Subcutaneous abdominal adipose tissue (tissue), 5 donors: ENCODE results near the gene DMD.
"Not testable (repeated sequence)": the region's sequence is repeated elsewhere in the genome, so short reads cannot be mapped to it uniquely, and the experiment has no call there.

Experiments used
- H3K27ac ChIP-seq: one replicate; pipeline ENCODE4 v1.7.0; 2013; ENCODE audit warnings: low read depth, mild to moderate bottlenecking, inconsistent platforms, low read length, moderate library complexity
- H3K27me3 ChIP-seq, 5 donors: one replicate each; pipeline ENCODE4 v1.7.0; 2013; ENCODE audit warnings: low read length in 5 of 5, inconsistent platforms in 1 of 5; ENCODE audit not compliant: control insufficient read depth in 5 of 5, insufficient read depth in 4 of 5
- H3K36me3 ChIP-seq, 5 donors: one replicate each; pipeline ENCODE4 v1.7.0; 2013; ENCODE audit warnings: low read length in 5 of 5; ENCODE audit not compliant: control insufficient read depth in 5 of 5, insufficient read depth in 5 of 5
- H3K4me1 ChIP-seq, 5 donors: one replicate each; pipeline ENCODE4 v1.7.0; 2013; ENCODE audit warnings: low read length in 5 of 5, mild to moderate bottlenecking in 3 of 5, moderate library complexity in 1 of 5; ENCODE audit not compliant: control insufficient read depth in 5 of 5, insufficient read depth in 5 of 5
- H3K4me3 ChIP-seq, 5 donors: one replicate each; pipeline ENCODE4 v1.7.0; 2013; ENCODE audit warnings: low read length in 5 of 5, low read depth in 1 of 5
- H3K9ac ChIP-seq, 5 donors: one replicate each; pipeline ENCODE4 v1.7.0; 2013; ENCODE audit warnings: low read length in 5 of 5, mild to moderate bottlenecking in 4 of 5, moderate library complexity in 3 of 5
- H3K9me3 ChIP-seq, 5 donors: one replicate each; pipeline ENCODE4 v1.7.0; 2013; ENCODE audit warnings: low read length in 5 of 5; ENCODE audit not compliant: control insufficient read depth in 5 of 5
- donor health status: healthy.
- donor health status: healthy.
- donor health status: healthy.
- donor health status: healthy.
- donor health status: healthy.

Gene DMD

DNA sequence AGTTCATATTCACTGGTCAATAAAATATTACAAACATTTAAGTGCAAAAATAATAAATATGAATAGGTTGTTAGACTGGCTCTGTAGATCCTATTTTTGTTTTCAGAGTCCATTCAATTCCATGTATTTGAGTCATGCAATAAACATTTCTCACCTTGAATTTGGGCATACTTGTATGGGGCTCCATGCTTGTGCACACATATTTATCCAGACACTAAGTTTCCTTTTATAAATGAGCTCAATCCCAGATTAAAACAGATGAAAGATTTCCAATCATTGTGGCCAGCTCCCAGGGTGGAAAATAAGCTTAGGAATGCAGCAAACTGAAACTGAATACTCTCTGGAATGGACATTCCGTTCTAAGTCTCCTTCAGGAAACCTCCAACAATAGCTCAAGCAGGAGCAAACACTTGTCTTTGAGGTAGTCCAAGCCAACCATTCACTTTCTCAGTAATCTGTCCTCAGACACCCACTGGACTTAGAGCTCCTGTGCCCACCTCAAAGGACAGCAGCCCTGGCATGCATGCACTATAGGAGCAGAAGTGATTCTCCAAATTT is 16.4 kb downstream of the DMD start:
- Histone ChIP-seq H3K4me3 (peak overlapping the region in 2 of 5 donors; percentile 20 to 36), H3K27me3 (no peaks in the 10 kb centered on the region), H3K36me3 (no peaks in the 10 kb centered on the region), H3K9ac (no peak overlapping the region), H3K27ac (peak overlapping the region; percentile 11), H3K4me1 (peaks cover 0 to 6% (median 0%) of the 10 kb centered on the region in 5 donors), H3K9me3 (peaks cover 0 to 4% (median 0%) of the 10 kb centered on the region in 5 donors)

DNA sequence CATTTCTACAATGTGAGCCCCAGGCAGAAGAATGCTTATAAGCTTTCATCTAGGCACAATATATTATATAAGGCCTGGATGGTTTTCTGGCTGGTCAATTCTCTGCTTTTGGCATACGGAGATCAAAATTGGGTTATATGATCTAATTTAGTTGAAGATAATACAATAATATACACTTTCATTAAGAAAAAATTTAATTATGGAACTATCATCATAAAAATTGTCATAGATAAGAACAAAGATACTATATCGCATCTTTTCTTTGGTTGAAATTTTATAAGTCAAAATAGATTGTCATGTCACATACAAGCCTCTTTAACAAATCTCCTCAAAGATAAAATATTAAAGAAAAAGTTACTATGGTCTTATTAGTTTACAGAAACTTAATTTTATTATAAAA is 17.1 kb downstream of the DMD start:
- Histone ChIP-seq H3K27me3 (no peaks in the 10 kb centered on the region), H3K36me3 (no peaks in the 10 kb centered on the region), H3K4me3 (no peak overlapping the region), H3K9ac (no peak overlapping the region), H3K4me1 (peaks cover 0 to 6% (median 0%) of the 10 kb centered on the region in 5 donors), H3K27ac (no peak overlapping the region), H3K9me3 (peaks cover 0 to 4% (median 0%) of the 10 kb centered on the region in 5 donors)

DNA sequence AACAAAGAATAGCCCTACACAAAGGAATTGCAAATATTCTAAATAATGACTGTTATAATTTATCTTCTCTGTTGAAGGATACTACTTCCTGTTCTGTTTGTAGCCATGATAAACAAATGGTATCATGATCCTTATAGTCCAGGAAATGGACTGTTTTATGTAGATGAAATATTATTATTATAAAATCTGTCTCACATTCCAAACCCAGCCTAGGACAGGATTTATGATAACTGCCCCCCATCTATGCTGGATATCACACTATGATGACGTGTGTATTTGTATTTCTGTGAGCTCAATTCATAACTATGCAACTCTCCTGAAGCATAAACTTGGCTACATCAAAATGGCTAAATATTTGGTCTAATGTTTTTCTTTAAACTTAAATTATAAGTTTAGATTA is 21.3 kb downstream of the DMD start:
- H3K4me1 ChIP-seq = peaks cover 0 to 5% (median 0%) of the 10 kb centered on the region in 5 donors
- H3K27me3 ChIP-seq = no peaks in the 10 kb centered on the region
- no peaks in the 10 kb centered on the region for H3K9me3 ChIP-seq
- no peak overlapping the region for H3K9ac ChIP-seq
- H3K36me3 ChIP-seq = no peaks in the 10 kb centered on the region
- no peak overlapping the region for H3K4me3 ChIP-seq
- no peak overlapping the region for H3K27ac ChIP-seq

DNA sequence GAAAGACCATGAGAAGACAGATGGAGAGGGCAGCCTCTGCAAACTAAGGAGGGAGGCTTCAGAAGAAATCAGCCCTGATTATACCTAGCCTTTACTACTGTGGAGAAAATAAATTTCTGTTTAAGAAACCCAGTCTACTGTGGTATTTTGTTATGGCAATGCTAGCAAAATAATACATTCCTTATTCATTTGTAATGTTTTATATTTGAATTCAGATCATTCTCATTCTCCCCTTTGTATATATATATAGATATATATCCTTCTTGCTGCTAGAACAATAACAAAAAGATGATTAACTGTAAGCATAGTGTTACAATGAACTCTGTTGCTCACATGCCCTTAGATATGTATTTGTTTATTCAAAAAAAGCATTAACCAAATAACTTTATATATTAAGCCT is 22.5 kb downstream of the DMD start:
- H3K9ac ChIP-seq = no peak overlapping the region
- H3K36me3 ChIP-seq = no peaks in the 10 kb centered on the region
- H3K27ac ChIP-seq = no peak overlapping the region
- H3K4me1 ChIP-seq = peaks cover 0 to 2% (median 0%) of the 10 kb centered on the region in 5 donors
- no peaks in the 10 kb centered on the region for H3K27me3 ChIP-seq
- H3K4me3 ChIP-seq = no peak overlapping the region
- H3K9me3 ChIP-seq = no peaks in the 10 kb centered on the region

DNA sequence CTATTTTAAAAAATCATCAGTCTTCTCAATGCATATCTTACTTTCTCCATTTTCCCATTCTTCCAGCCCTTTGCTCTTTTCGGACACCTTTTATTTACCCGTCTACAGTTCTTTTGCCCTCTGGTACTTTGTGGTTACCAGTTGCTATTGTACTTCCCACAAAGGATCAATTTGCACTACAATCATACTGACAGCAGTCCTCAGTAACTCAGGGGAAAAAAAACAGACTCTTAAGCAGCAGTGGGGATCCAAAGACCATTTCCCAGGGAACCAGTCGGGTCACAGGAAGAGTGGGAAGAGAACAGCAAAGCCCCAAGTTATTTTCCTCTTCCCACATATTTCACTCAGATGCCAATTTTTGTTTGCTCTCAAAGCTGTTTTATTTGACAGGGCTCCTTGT is 23.1 kb downstream of the DMD start:
- H3K27ac ChIP-seq = no peak overlapping the region
- no peaks in the 10 kb centered on the region for H3K36me3 ChIP-seq
- peaks cover 0 to 4% (median 0%) of the 10 kb centered on the region in 5 donors for H3K4me1 ChIP-seq
- H3K4me3 ChIP-seq = no peak overlapping the region
- no peaks in the 10 kb centered on the region for H3K27me3 ChIP-seq
- no peaks in the 10 kb centered on the region for H3K9me3 ChIP-seq
- no peak overlapping the region for H3K9ac ChIP-seq

DNA sequence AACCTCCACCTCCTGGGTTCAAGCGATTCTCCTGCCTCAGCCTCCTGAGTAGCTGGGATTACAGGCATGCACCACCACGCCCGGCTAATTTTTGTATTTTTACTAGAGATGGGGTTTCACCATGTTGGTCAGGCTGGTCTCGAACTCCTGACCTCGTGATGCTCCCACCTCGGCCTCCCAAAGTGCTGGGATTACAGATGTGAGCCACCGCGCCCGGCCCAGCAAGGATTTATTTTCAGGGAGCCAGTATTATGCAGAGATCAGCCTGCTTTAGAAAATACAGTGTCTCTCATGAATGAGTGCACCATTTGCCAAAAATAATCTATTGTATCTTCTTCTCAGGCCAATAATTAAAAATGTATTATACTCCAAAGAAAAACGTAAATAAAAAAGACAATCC is 26.5 kb downstream of the DMD start:
- not testable (repeated sequence) for H3K27me3 ChIP-seq, H3K4me1 ChIP-seq, H3K4me3 ChIP-seq, H3K9ac ChIP-seq, H3K27ac ChIP-seq, H3K9me3 ChIP-seq, H3K36me3 ChIP-seq

DNA sequence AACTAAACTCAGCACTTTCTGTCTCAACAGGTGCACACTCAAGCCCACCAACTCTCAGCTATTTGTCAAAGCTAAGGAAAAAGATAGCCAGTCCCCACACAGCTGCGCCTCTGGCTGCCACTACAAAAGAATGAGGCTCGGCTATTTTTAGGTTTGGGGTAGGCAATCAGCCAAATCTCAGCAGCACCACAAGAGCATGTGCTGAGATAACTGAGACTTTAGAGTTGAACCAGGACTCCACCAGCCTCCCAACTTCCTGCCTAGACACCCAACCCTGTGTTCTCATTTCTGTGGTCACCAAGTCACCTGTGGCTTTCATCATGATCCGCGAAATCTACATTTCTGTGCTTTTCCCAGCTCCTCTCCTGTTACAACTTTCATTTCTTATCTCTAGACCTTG is 28.0 kb downstream of the DMD start:
- Histone ChIP-seq H3K4me3 (no peak overlapping the region), H3K27ac (no peak overlapping the region), H3K9ac (no peak overlapping the region), H3K36me3 (no peaks in the 10 kb centered on the region), H3K27me3 (no peaks in the 10 kb centered on the region), H3K9me3 (no peaks in the 10 kb centered on the region), H3K4me1 (peaks cover 0 to 7% (median 0%) of the 10 kb centered on the region in 5 donors)

DNA sequence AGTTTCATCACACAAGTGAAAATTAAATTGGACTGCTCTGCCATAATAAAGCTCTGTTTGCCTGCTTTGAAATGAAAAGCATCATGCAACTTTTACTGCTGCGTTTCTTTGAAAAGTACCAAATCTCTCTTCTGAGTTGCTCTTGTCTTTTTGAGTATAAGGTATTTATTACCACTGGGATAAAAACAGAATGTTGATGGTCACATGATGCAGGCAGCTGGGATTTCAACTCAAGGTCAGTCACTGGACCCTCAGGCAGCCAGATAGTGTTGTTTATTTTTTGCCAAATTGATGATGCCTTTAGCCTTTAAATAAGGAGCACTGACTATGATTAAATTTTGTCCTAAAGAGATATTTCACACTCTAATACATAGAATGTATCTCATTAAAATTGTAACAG is 32.7 kb downstream of the DMD start:
- peaks cover 0 to 4% (median 0%) of the 10 kb centered on the region in 5 donors for H3K4me1 ChIP-seq
- no peaks in the 10 kb centered on the region for H3K36me3 ChIP-seq
- H3K9me3 ChIP-seq = no peaks in the 10 kb centered on the region
- no peaks in the 10 kb centered on the region for H3K27me3 ChIP-seq
- H3K27ac ChIP-seq = no peak overlapping the region
- H3K9ac ChIP-seq = no peak overlapping the region
- H3K4me3 ChIP-seq = no peak overlapping the region

DNA sequence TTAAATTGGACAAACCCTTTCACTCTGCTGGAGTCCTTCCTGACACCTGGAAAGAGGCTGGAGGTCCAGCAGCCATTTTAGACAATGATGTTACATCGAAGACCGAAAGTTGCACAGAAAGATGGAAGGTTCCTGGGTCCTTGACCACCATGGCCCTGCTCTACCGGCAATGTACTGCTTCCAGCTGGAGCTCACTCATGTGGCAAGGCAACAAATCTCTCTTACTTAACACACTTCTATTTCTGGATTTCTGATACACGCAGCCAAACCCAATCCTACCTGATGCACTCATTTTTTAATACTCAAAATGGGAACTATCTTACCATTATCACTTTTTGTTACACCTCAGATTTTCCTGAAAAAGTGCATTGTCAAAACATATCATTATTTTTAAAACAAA is 33.1 kb downstream of the DMD start:
- Histone ChIP-seq H3K27ac (no peak overlapping the region), H3K27me3 (no peaks in the 10 kb centered on the region), H3K9ac (no peak overlapping the region), H3K9me3 (no peaks in the 10 kb centered on the region), H3K4me1 (peaks cover 0 to 2% (median 0%) of the 10 kb centered on the region in 5 donors), H3K4me3 (no peak overlapping the region), H3K36me3 (no peaks in the 10 kb centered on the region)

DNA sequence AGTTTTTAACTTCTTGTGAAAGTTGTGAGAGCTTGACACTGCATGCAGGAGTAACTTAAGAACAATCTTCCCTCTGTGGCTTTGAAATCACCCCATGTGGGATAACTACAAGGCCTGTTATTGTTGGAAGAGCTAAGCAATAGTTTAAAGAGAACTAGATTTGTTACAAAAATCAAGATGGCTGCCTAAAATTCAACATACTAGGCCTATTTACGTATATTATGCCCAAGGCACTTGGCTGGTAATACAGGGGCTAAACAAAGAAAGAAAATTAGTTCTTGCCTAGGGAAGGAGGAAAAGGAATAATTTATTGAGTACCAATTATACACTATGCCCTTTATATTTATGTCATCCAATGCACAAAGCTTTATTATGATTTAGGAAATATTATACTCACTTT is 36.1 kb downstream of the DMD start:
- Histone ChIP-seq H3K36me3 (no peaks in the 10 kb centered on the region), H3K9me3 (no peaks in the 10 kb centered on the region), H3K4me1 (no peaks in the 10 kb centered on the region), H3K9ac (no peak overlapping the region), H3K27me3 (no peaks in the 10 kb centered on the region), H3K4me3 (no peak overlapping the region), H3K27ac (no peak overlapping the region)

DNA sequence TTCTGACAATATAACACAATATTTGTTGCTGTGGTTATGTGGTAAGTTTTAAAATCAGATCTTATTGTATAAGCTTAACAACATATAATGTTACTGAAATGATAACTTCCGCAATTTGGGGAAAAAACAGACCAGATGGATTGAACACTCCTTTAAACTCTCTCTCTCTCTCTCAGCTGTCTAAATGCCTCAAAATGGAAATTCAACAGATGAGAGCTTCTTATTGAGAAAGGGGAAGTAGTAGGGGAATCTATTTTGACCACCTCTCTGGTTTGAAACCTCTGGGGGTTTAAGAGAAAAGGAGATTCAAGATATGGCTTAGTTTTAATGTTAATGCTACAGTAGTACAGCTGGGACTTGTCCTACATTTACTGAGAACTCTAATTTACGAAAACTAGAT is 40.3 kb downstream of the DMD start:
- H3K27ac ChIP-seq = no peak overlapping the region
- no peaks in the 10 kb centered on the region for H3K36me3 ChIP-seq
- no peaks in the 10 kb centered on the region for H3K4me1 ChIP-seq
- H3K27me3 ChIP-seq = no peaks in the 10 kb centered on the region
- no peak overlapping the region for H3K4me3 ChIP-seq
- H3K9ac ChIP-seq = no peak overlapping the region
- H3K9me3 ChIP-seq = no peaks in the 10 kb centered on the region
